ENCODE data around the gene FGA. TPM values are rescaled to one million over a fixed set of nuclear protein-coding genes. Genes with fewer than 3 reads are reported as not detected.

FGA gene
- total RNA-seq, 1 experiment from 2014 or later = 3.9 TPM

DNA sequence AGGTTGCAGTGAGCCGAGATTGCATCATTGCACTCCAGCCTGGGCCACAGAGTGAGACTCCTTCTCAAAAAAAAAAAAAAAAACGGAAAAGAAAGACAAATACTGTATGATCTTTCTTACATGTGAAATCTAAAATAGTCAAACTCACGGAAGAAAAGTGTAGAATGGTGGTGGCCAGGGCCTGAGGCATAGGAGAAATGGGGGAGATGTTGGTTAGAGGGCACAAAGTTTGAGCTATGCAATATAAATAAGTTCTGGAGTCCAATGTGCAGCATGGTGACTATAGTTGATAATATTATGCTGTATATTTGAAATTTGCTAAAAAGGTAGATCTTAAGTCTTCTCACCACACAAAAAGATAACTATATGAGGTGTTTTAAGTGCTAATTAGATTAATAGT, 1.3 kb upstream of the FGA start:
- H3K4me1 ChIP-seq (ENCODE audit: control insufficient read depth in 1 of 2, insufficient read depth in 2 of 2, low read length in 2 of 2) = no peaks in the 10 kb centered on the region
- ChIA-PET RAD21 (ENCODE audit: low non-redundant PET in 1 of 2, low total read pairs in 2 of 2, uncharacterized antibody in 2 of 2, unreplicated experiment in 2 of 2) (no interaction called here), CTCF (interaction anchor here (2.4 kb wide), 1 partner anchor 32 kb away, joined by 6 read pairs; no protein-coding TSS in a partner anchor), POLR2A (no interaction called here)
- intact Hi-C loops (cut with micrococcal nuclease) = no loop called here
- DNase-seq (ENCODE audit: low read depth, low spot score) = no peak
- TF ChIP-seq TCF7L2 (IDR thresholded peaks at IDR 0.05; ENCODE audit: borderline replicate concordance, extremely low read depth, insufficient read depth, insufficient read length) (no peak), ZNF274 (IDR thresholded peaks at IDR 0.05; ENCODE audit: low read depth, low read length) (no peak), EZH2phosphoT487 (IDR thresholded peaks at IDR 0.05; ENCODE audit: borderline replicate concordance) (no peak), SIN3A (IDR thresholded peaks at IDR 0.05; ENCODE audit: low read depth) (no peak)
- TF ChIP-seq, protein P1, sequence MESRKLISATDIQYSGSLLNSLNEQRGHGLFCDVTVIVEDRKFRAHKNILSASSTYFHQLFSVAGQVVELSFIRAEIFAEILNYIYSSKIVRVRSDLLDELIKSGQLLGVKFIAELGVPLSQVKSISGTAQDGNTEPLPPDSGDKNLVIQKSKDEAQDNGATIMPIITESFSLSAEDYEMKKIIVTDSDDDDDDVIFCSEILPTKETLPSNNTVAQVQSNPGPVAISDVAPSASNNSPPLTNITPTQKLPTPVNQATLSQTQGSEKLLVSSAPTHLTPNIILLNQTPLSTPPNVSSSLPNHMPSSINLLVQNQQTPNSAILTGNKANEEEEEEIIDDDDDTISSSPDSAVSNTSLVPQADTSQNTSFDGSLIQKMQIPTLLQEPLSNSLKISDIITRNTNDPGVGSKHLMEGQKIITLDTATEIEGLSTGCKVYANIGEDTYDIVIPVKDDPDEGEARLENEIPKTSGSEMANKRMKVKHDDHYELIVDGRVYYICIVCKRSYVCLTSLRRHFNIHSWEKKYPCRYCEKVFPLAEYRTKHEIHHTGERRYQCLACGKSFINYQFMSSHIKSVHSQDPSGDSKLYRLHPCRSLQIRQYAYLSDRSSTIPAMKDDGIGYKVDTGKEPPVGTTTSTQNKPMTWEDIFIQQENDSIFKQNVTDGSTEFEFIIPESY (IDR thresholded peaks at IDR 0.05; ENCODE audit: extremely low read depth, insufficient replicate concordance, low read length) = no peak
- TF ChIP-seq, protein P2, sequence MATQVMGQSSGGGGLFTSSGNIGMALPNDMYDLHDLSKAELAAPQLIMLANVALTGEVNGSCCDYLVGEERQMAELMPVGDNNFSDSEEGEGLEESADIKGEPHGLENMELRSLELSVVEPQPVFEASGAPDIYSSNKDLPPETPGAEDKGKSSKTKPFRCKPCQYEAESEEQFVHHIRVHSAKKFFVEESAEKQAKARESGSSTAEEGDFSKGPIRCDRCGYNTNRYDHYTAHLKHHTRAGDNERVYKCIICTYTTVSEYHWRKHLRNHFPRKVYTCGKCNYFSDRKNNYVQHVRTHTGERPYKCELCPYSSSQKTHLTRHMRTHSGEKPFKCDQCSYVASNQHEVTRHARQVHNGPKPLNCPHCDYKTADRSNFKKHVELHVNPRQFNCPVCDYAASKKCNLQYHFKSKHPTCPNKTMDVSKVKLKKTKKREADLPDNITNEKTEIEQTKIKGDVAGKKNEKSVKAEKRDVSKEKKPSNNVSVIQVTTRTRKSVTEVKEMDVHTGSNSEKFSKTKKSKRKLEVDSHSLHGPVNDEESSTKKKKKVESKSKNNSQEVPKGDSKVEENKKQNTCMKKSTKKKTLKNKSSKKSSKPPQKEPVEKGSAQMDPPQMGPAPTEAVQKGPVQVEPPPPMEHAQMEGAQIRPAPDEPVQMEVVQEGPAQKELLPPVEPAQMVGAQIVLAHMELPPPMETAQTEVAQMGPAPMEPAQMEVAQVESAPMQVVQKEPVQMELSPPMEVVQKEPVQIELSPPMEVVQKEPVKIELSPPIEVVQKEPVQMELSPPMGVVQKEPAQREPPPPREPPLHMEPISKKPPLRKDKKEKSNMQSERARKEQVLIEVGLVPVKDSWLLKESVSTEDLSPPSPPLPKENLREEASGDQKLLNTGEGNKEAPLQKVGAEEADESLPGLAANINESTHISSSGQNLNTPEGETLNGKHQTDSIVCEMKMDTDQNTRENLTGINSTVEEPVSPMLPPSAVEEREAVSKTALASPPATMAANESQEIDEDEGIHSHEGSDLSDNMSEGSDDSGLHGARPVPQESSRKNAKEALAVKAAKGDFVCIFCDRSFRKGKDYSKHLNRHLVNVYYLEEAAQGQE (IDR thresholded peaks at IDR 0.05; ENCODE audit: low read depth) = no peak
- BruUV-seq (replicated peaks) = no TSS peak
- H3K9ac ChIP-seq (ENCODE audit: low read length) = no peak overlapping the region
- no peak for ATAC-seq
- H4K20me1 ChIP-seq (ENCODE audit: insufficient read depth) = no peaks in the 10 kb centered on the region
- no peak overlapping the region for H3K4me2 ChIP-seq (ENCODE audit: low read length)
- no peaks in the 10 kb centered on the region for H3K79me2 ChIP-seq (ENCODE audit: insufficient read depth, low read length)
- no peaks in the 10 kb centered on the region for H3K27me3 ChIP-seq (ENCODE audit: insufficient read depth, low read length)
- H3K36me3 ChIP-seq (ENCODE audit: control insufficient read depth in 1 of 2, insufficient read depth in 2 of 2, low read length in 2 of 2) = no peaks in the 10 kb centered on the region
- no peak overlapping the region for H3K4me3 ChIP-seq (replicated peaks in 1 of 2; ENCODE audit: low read depth in 1 of 2, low read length in 2 of 2)
- no peak overlapping the region for H3K27ac ChIP-seq (ENCODE audit: low read depth, low read length)
- H3K9me2 ChIP-seq (ENCODE audit: insufficient read depth) = no peaks in the 10 kb centered on the region
- no peaks in the 10 kb centered on the region for H3K9me3 ChIP-seq (ENCODE audit: control insufficient read depth in 1 of 2, insufficient read depth in 1 of 2, low read depth in 1 of 2, low read length in 2 of 2)
- H2AFZ ChIP-seq (ENCODE audit: low read depth, low read length, poor library complexity, severe bottlenecking) = no peak overlapping the region
